Sciatic nerve (tissue), 2 donors: ENCODE results near the gene ZNF502. TPM values are rescaled to one million over a fixed set of nuclear protein-coding genes. Genes with fewer than 3 reads are reported as not detected.

ENCODE experiments used
- ATAC-seq: fragments of 200-7000 bp; cut with Tn5 transposase; one replicate; pipeline ENCODE4 v1.9.1; 2020; ENCODE audit warnings: mild to moderate bottlenecking, moderate library complexity
- DNase-seq: peaks from one replicate; pipeline ENCODE4 v3.0.0-alpha.2; 2020; ENCODE audit warnings: low spot score
- intact Hi-C: fragments of 100-400 bp; cut with DNase I; formaldehyde crosslinking; loops from one replicate; pipeline ENCODE4 v1.14.2; 2022
- total RNA-seq: library from RNA; stranded (reverse); fragmentation: NEBNext Ultra II Directional; extraction: Animal tissue kit (Norgen Biotek cat#: 25700); gene quantifications from one replicate; pipeline ENCODE4 v1.2.1, GENCODE V29; 2021
- donor health status: DM: no; HTN: no; CAD: no.
- donor health status: DM: no; HTN: no; CAD: no.

The ZNF502 gene
- total RNA-seq, 1 donor from 2014 or later: 8.0 TPM

- intact Hi-C loops: no loop called here
These were observed 49.8 kb downstream of the ZNF502 start for GRCh38 chr3:44762170-44762677.

GRCh38 chr3:44762690-44763089 is 50.2 kb downstream of the ZNF502 start:
- DNase-seq: no peak
- intact Hi-C loops: no loop called here
- no peak for ATAC-seq

More at GRCh38 chr3:44762170-44762677, 49.8 kb downstream of the ZNF502 start:
- ATAC-seq: no peak
- no peak for DNase-seq

GRCh38 chr3:44764248-44764647 is 51.8 kb downstream of the ZNF502 start:
- no peak for ATAC-seq
- intact Hi-C loops: no loop called here
- DNase-seq: no peak

- DNase-seq (no peak), ATAC-seq (no peak)
- intact Hi-C loops: loop anchor here (5.0 kb wide), 1 partner anchor 974 kb away; no protein-coding TSS in a partner anchor
These were observed 59.1 kb downstream of the ZNF502 start for GRCh38 chr3:44771424-44772098.

- ATAC-seq (no peak), DNase-seq (no peak)
- intact Hi-C loops: loop anchor here (5.0 kb wide), 1 partner anchor 975 kb away; no protein-coding TSS in a partner anchor
These were observed 59.6 kb downstream of the ZNF502 start for GRCh38 chr3:44772099-44772442.

Other genes with a start within 250 kb of the ZNF502 start
- gene ZNF445, start 235.0 kb upstream of the ZNF502 start, total RNA-seq: 27.6 TPM
- 5.7 TPM for gene ZKSCAN7, start 157.5 kb upstream of the ZNF502 start, total RNA-seq
- gene ZNF660, start 127.7 kb upstream of the ZNF502 start, total RNA-seq: 8.9 TPM
- 23.2 TPM for gene ZNF197, start 87.6 kb upstream of the ZNF502 start, total RNA-seq
- gene ZNF35, start 63.9 kb upstream of the ZNF502 start, total RNA-seq: 10.6 TPM
- 7.2 TPM for gene ZNF501, start 17.0 kb downstream of the ZNF502 start, total RNA-seq
- 26.7 TPM for gene KIAA1143, start 49.0 kb downstream of the ZNF502 start, total RNA-seq
- 0.53 TPM for gene KIF15, start 49.1 kb downstream of the ZNF502 start, total RNA-seq
- gene TMEM42, start 149.3 kb downstream of the ZNF502 start, total RNA-seq: 21.4 TPM
- gene TGM4, start 161.9 kb downstream of the ZNF502 start, total RNA-seq: not detected